IPS DF 19.7 (cell line): Measurements from ENCODE around the gene PPP1R27.
"Not testable (repeated sequence)": the region's sequence is repeated elsewhere in the genome, so short reads cannot be mapped to it uniquely, and the experiment has no call there.

Experiments
- DNase-seq: peaks from one replicate; pipeline ENCODE4 v3.0.0-alpha.2; 2013; ENCODE audit warnings: low read depth, low spot score

Gene PPP1R27

GRCh38 chr17:81841866-81842265 is 7.0 kb upstream of the PPP1R27 start:
- DNase-seq: no peak

- DNase-seq: no peak
Measured at GRCh38 chr17:81840826-81841778, 6.3 kb upstream of the PPP1R27 start.

GRCh38 chr17:81840059-81840458 is 5.2 kb upstream of the PPP1R27 start:
- DNase-seq: not testable (repeated sequence)

- DNase-seq: no peak
Measured at GRCh38 chr17:81839301-81839700, 4.5 kb upstream of the PPP1R27 start.

- DNase-seq: no peak
Measured at GRCh38 chr17:81838753-81839255, 4.0 kb upstream of the PPP1R27 start.

GRCh38 chr17:81837641-81838040 is 2.8 kb upstream of the PPP1R27 start:
- no peak for DNase-seq

- DNase-seq: no peak
Measured at GRCh38 chr17:81833921-81834830, 674 bp downstream of the PPP1R27 start.

GRCh38 chr17:81833160-81833920 is 1.5 kb downstream of the PPP1R27 start, which contains the start of gene MCRIP1:
TSS of gene MCRIP1 (minus strand) at chr17:81833291. CDS start at chr17:81824506, 8,785 bp downstream.
- peak; percentile 67 for DNase-seq

- DNase-seq: no peak
Measured at GRCh38 chr17:81832608-81833159, 2.2 kb downstream of the PPP1R27 start.

- no peak for DNase-seq
Measured at GRCh38 chr17:81831957-81832607, 2.8 kb downstream of the PPP1R27 start.

GRCh38 chr17:81831563-81831956 is 3.3 kb downstream of the PPP1R27 start:
- no peak for DNase-seq

GRCh38 chr17:81829858-81830257 is 5.0 kb downstream of the PPP1R27 start:
- no peak for DNase-seq

- DNase-seq: no peak
Measured at GRCh38 chr17:81828656-81829055, 6.2 kb downstream of the PPP1R27 start.

- DNase-seq: no peak
Measured at GRCh38 chr17:81825841-81826466, 8.9 kb downstream of the PPP1R27 start.

- no peak for DNase-seq
Measured at GRCh38 chr17:81824595-81824994, 10.3 kb downstream of the PPP1R27 start.

- DNase-seq: no peak
Measured at GRCh38 chr17:81823820-81824550, 10.9 kb downstream of the PPP1R27 start.

GRCh38 chr17:81822996-81823819 is 11.6 kb downstream of the PPP1R27 start:
- no peak for DNase-seq

GRCh38 chr17:81822312-81822637 is 12.6 kb downstream of the PPP1R27 start:
- DNase-seq: no peak
